GM21528 (cell line): ENCODE data around the gene C1QL1.

Experiments
- ATAC-seq: cut with Tn5 transposase; IDR thresholded peaks from one replicate; pipeline ENCODE4 v1.9.1; 2021; ENCODE audit warnings: mild to moderate bottlenecking, moderate library complexity; ENCODE audit not compliant: unreplicated experiment, low FRiP score

Gene C1QL1

GRCh38 chr17:44968225-44969143, at the start of gene C1QL1:
TSS of gene C1QL1 (minus strand) at chr17:44968303. CDS start at chr17:44968048, 255 bp downstream.
- peak; percentile 76 for ATAC-seq

GRCh38 chr17:45016823-45017222, 48.7 kb upstream of the C1QL1 start:
- no peak for ATAC-seq

GRCh38 chr17:45016237-45016636, 48.1 kb upstream of the C1QL1 start:
- ATAC-seq: no peak

- ATAC-seq: no peak
Observed at GRCh38 chr17:45013021-45013997, 45.2 kb upstream of the C1QL1 start.

- ATAC-seq: no peak
Observed at GRCh38 chr17:45011767-45012166, 43.7 kb upstream of the C1QL1 start.

- no peak for ATAC-seq
Observed at GRCh38 chr17:45009676-45010467, 41.8 kb upstream of the C1QL1 start.

GRCh38 chr17:45008216-45008615, 40.1 kb upstream of the C1QL1 start:
- no peak for ATAC-seq

GRCh38 chr17:45006927-45007461, 38.9 kb upstream of the C1QL1 start:
- no peak for ATAC-seq

- ATAC-seq: no peak
Observed at GRCh38 chr17:45005700-45006099, 37.6 kb upstream of the C1QL1 start.

GRCh38 chr17:45004388-45004787, 36.3 kb upstream of the C1QL1 start:
- ATAC-seq: no peak

GRCh38 chr17:45003877-45004276, 35.8 kb upstream of the C1QL1 start:
- ATAC-seq: no peak

GRCh38 chr17:45001310-45001709, 33.2 kb upstream of the C1QL1 start:
- no peak for ATAC-seq

GRCh38 chr17:44999433-44999832, 31.3 kb upstream of the C1QL1 start:
- no peak for ATAC-seq

GRCh38 chr17:44998646-44999045, 30.5 kb upstream of the C1QL1 start:
- ATAC-seq: no peak

GRCh38 chr17:44997733-44998520, 29.8 kb upstream of the C1QL1 start:
- no peak for ATAC-seq

GRCh38 chr17:44996304-44996703, 28.2 kb upstream of the C1QL1 start:
- no peak for ATAC-seq

- ATAC-seq: no peak
Observed at GRCh38 chr17:44995436-44996001, 27.4 kb upstream of the C1QL1 start.

GRCh38 chr17:44992242-44992939, 24.3 kb upstream of the C1QL1 start:
- no peak for ATAC-seq
